GM18873 (cell line): ENCODE data around the gene VEZF1.
A peak's percentile ranks its signal among the peaks of the same experiment; 100 is the strongest.
"Not testable (repeated sequence)": the region's sequence is repeated elsewhere in the genome, so short reads cannot be mapped to it uniquely, and the experiment has no call there.

Source experiments
- ATAC-seq: cut with Tn5 transposase; IDR thresholded peaks from one replicate; pipeline ENCODE4 v1.9.1; 2021; ENCODE audit warnings: mild to moderate bottlenecking, moderate library complexity, moderate number of reproducible peaks; ENCODE audit not compliant: unreplicated experiment, low FRiP score

Gene VEZF1

DNA sequence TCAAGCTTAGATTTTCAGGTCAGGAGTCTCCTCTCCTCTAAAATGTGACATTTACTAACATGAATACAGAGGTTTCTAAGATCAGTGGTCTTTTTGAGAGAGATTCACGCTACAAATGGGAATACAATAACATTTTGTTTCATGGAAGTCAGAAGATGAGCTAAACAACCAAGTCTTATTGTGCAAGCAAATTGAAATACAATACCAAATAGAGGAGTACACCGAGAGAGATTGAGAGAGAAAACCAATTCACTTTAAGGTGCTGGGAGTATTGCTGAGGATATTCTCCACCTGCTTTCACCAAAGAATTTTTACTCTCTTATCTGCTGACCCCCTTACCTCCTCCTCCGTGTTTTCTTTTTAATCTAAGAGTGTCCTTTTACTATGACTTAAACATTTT lies 11.5 kb downstream of the VEZF1 start:
- ATAC-seq = no peak

DNA sequence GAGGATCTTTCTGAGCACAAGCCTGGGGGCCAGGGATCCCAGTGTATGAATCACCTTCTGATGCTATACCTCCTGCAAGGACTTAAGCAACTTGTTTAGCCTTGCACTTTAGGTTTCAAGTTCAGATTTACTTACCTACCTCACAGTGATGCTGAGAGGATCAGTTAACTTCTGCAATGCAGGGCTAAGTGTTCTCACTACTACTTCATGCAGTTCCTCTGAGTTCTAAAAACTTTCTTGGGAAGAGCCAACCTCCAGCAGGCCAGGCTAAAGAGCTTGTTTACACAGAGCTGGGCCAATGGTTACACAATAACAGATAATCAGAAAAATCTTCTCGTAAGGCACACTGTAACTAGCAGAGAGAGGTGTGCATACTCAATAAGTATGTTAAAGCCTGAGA lies 13.0 kb downstream of the VEZF1 start:
- no peak for ATAC-seq

DNA sequence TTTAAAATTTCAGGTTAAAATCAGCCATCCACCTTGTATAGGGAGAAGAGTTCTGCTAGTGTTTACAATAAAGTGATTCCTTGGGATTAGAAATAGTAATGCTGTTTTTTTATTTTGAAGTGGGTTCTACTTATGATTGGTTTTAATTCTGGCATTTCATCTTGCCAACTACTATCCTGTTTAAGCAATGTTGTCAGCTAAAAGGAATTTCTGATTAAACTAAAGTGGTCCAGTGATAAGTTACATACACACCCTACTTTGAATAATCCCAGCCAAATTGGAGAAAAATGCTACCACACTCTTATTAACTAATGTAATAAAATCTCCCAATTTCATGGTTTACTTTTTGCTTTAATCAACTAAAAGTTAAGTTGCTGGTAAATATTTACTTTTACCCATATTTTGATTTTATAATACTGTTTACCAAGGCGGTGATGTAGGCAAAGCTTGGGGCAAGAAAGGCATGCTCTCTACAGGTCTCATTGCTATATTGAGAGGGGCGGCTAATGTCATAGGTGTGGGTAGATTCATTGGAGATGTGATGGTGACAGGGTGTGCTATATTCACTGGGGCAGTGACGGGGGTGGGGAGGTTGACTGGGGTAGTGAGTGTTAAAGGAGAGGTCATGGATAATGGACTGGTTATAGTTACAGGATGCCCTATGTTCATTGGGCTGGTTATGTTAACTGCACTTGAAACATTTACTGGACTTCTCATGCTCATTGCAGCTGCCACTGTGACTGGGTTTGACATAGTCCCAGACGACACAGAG lies 13.8 kb downstream of the VEZF1 start:
- not testable (repeated sequence) for ATAC-seq

GRCh38 chr17:57972151-57972550 lies 15.9 kb downstream of the VEZF1 start:
- ATAC-seq = no peak

- no peak for ATAC-seq
These were observed 16.5 kb downstream of the VEZF1 start for GRCh38 chr17:57971572-57971971.

DNA sequence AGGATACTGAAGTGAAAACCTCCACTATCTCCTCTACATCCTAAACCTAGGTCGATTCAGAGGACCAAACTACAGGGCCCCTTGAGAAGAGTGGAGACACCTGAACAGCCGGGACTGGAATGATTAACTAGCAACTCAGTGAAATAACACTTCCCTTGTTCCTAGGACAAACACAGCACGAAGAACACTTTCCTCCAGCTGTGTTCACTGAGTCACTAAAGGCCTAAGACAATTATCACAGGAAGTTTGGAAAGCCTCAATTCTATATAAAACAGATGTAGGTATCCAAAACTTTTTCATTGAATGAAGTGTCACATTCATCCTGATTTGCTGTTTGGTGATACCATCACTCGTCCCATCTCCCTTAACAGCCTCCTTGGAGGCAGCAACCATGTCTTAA lies 17.3 kb downstream of the VEZF1 start:
- no peak for ATAC-seq

DNA sequence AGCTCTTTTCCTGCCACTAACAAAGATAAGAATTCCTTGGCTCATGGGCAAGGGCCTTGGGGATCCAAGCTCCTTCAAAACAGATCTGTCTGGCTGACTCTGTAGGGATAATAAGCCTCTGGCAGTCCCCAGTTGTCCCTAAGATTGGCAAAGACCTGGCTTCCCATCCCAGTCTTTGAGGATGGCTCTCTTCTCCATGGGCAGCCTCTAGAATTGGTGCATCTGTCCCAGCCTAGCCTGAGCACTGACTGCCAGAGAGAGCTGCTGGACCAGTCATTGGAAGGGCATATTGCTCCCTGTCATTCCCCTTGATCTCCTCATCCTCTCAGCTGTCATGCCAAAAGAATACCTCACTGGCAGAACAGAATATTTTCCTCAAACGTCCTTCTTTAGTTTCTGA lies 19.6 kb downstream of the VEZF1 start:
- no peak for ATAC-seq

GRCh38 chr17:57966875-57967274 lies 21.2 kb downstream of the VEZF1 start:
- no peak for ATAC-seq

DNA sequence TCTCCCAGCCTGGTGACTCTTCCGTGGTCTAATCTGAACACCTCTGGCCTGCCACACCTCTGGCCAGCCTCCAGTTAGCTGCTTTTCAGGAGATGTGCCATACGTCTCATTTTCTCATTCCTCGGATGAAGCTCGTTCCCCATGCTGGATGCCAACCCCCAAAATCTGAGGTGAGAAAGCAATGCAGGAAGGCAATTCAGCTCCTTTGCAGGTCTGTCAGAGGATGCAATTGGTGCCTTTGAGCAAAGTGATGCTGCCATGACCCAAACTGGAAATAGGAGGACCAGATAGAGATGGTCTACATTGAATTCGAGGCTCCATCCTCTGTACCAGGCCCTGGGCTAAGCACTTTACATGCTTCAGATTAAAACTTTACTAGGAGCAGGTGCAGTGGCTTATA lies 21.8 kb downstream of the VEZF1 start:
- no peak for ATAC-seq

GRCh38 chr17:57965521-57966160 lies 22.4 kb downstream of the VEZF1 start:
- ATAC-seq = no peak

GRCh38 chr17:57963149-57963511 lies 24.9 kb downstream of the VEZF1 start:
- no peak for ATAC-seq

GRCh38 chr17:57962279-57963148 lies 25.5 kb downstream of the VEZF1 start:
- no peak for ATAC-seq

- ATAC-seq = no peak
These were observed 28.1 kb downstream of the VEZF1 start for GRCh38 chr17:57959929-57960328.

DNA sequence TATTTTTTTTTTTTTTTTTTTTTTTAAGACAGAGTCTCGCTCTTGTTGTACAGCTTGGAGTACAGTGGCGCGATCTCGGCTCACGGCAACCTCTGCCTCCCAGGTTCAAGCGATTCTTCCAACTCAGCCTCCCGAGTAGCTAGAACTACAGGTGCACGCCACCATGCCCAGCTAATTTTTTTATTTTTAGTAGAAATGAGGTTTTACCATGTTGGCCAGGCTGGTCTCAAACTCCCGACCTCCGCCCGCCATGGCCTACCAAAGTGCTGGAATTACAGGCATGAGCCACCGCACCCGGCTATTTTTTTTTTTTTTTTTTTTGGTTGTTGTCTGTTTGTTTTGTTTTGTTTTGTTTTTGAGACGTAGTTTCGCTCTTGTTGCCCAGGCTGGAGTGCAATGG lies 29.7 kb downstream of the VEZF1 start:
- ATAC-seq = not testable (repeated sequence)

DNA sequence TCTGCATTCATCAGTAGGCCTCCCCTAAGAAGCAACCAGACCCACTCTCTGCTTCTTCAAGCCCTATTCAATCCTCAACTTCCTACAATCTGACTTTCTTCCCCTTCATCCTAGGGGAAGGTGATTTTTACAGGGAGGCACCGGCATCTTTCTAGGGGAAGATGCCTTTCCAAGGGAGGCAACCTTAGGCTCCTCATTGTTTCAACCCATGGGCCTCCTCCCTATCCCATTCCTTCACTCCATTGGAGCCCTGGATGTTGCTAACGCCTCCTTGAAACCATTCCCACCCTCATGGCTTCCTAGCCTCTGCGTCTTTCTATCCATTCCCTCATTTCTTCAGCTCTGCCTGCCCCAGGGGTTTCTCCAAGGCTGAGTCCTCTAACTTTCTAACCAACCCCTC lies 30.2 kb downstream of the VEZF1 start:
- no peak for ATAC-seq

GRCh38 chr17:57957120-57957850 lies 30.8 kb downstream of the VEZF1 start:
- no peak for ATAC-seq

- peak; percentile 63 for ATAC-seq
These were observed 31.5 kb downstream of the VEZF1 start for GRCh38 chr17:57956291-57957119.

DNA sequence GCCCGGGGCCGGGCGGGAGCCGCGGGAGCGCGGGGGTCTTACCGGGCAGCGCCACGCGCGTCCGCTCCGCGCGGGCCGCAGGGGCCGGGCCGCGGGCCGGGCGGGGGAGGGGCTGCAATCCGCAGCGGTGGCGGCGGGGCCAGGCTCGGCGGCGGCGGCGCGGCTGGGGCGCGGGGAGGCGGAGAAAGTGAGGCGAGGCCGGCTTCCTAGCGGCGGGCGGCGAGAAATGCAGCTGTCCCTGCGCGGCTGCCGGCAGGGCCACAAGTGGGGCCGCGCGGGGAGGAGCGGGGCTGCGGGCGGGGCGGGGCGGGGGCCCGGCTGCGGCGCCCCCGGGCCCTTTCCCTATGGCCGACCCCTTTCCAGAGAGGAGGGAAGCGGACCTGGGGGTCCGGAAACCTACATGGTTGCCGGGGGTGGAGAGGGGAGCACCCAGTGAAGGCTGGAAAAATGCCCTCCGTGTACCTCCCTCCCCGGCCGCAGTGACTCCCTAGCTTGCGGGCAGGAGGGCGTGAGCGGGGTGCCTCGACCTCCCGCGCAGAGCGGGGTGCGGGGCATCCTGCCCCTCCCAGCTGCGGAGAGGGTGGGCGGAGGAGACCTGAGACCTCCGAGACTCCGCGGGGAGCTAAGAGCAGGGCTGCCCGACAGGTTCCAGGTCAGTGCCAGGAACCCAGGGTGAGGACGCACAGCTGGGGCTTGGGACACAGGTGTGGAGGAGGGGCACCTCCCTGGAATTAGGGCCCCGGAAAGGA lies 32.7 kb downstream of the VEZF1 start, which contains the start of gene CUEDC1:
CUEDC1 (minus strand) TSS at position 230 of the 749 bp plus-strand sequence. CDS start 69,848 bp downstream, outside the sequence.
- no peak for ATAC-seq
